GM19240 (cell line): ENCODE results near the gene PRR15L.
A peak's percentile ranks its signal among the peaks of the same experiment; 100 is the strongest.

Experiments
- DNase-seq: peaks from one replicate; pipeline ENCODE4 v3.0.0; 2011; ENCODE audit warnings: low spot score; ENCODE audit not compliant: insufficient read length

PRR15L gene

GRCh38 chr17:47961406-47961805 is 3.7 kb upstream of the PRR15L start:
- DNase-seq, result no peak

- DNase-seq, result no peak
Measured at GRCh38 chr17:47959825-47960655, 2.4 kb upstream of the PRR15L start.

GRCh38 chr17:47956791-47957590 is 692 bp downstream of the PRR15L start:
- no peak for DNase-seq

- DNase-seq, result no peak
Measured at GRCh38 chr17:47955497-47956461, 1.9 kb downstream of the PRR15L start.

GRCh38 chr17:47953909-47954308 is 3.8 kb downstream of the PRR15L start:
- no peak for DNase-seq

GRCh38 chr17:47952171-47953021 is 5.3 kb downstream of the PRR15L start:
- no peak for DNase-seq

GRCh38 chr17:47950448-47950847 is 7.2 kb downstream of the PRR15L start:
- no peak for DNase-seq

- DNase-seq, result no peak
Measured at GRCh38 chr17:47949946-47950345, 7.7 kb downstream of the PRR15L start.

- peak; percentile 58 for DNase-seq
Measured at GRCh38 chr17:47949197-47949759, 8.4 kb downstream of the PRR15L start.

GRCh38 chr17:47948706-47949196 is 8.9 kb downstream of the PRR15L start:
- no peak for DNase-seq

- DNase-seq, result peak; percentile 84
Measured at GRCh38 chr17:47946929-47947397, 10.7 kb downstream of the PRR15L start.

GRCh38 chr17:47946516-47946915 is 11.2 kb downstream of the PRR15L start:
- DNase-seq, result no peak

GRCh38 chr17:47945529-47946508 is 11.9 kb downstream of the PRR15L start:
- no peak for DNase-seq

- no peak for DNase-seq
Measured at GRCh38 chr17:47945080-47945479, 12.6 kb downstream of the PRR15L start.

GRCh38 chr17:47942568-47942967 is 15.1 kb downstream of the PRR15L start:
- DNase-seq, result no peak

GRCh38 chr17:47942096-47942510 is 15.6 kb downstream of the PRR15L start:
- DNase-seq, result no peak

- DNase-seq, result peak; percentile 90
Measured at GRCh38 chr17:47941246-47942095, 16.2 kb downstream of the PRR15L start, which contains the start of gene PNPO. TSS of gene PNPO (plus strand) at chr17:47941571. CDS start at chr17:47941676, 105 bp downstream.
